ENCODE results near the gene CTU2. TPM values are rescaled to one million over a fixed set of nuclear protein-coding genes. Genes with fewer than 3 reads are reported as not detected.
A peak's percentile ranks its signal among the peaks of the same experiment; 100 is the strongest.

The CTU2 gene
- polyA plus RNA-seq, 3 donors from 2014 or later = 21.4 to 23.0 (median 22.0) TPM

- Mint-ChIP-seq H3K36me3 (no peaks in the 10 kb centered on the region), H3K4me3 (no peak overlapping the region), H3K9me3 (peaks cover 0 to 1% (median 0%) of the 10 kb centered on the region in 6 donors), H3K27ac (peak overlapping the region in 4 of 6 donors; percentile 17 to 65 (median 40)), H3K4me1 (peaks cover 40 to 45% of the 10 kb centered on the region in 2 donors), H3K27me3 (ENCODE audit: low read depth in 3 of 3) (peaks cover 4 to 14% (median 6%) of the 10 kb centered on the region in 3 donors)
- no peak for DNase-seq
Observed at GRCh38 chr16:88695753-88696152, 10.6 kb upstream of the CTU2 start.

GRCh38 chr16:88696441-88696840 lies 9.9 kb upstream of the CTU2 start:
- Mint-ChIP-seq H3K4me3 (no peak overlapping the region), H3K36me3 (no peaks in the 10 kb centered on the region), H3K27me3 (ENCODE audit: low read depth in 3 of 3) (peaks cover 9 to 20% (median 10%) of the 10 kb centered on the region in 3 donors), H3K27ac (peak overlapping the region in 3 of 6 donors; percentile 28 to 79 (median 46)), H3K9me3 (no peaks in the 10 kb centered on the region), H3K4me1 (peaks cover 42 to 45% of the 10 kb centered on the region in 2 donors)
- no peak for DNase-seq

- Mint-ChIP-seq H3K36me3 (no peaks in the 10 kb centered on the region), H3K4me1 (peaks cover 42 to 45% of the 10 kb centered on the region in 2 donors), H3K4me3 (no peak overlapping the region), H3K27me3 (ENCODE audit: low read depth in 3 of 3) (peaks cover 10 to 28% (median 12%) of the 10 kb centered on the region in 3 donors), H3K9me3 (no peaks in the 10 kb centered on the region), H3K27ac (peak overlapping the region in 5 of 6 donors; percentile 34 to 79 (median 50))
- DNase-seq = no peak
Observed at GRCh38 chr16:88697116-88697830, 9.0 kb upstream of the CTU2 start.

- Mint-ChIP-seq H3K27ac (peak overlapping the region in 5 of 6 donors; percentile 34 to 72 (median 50)), H3K4me3 (no peak overlapping the region), H3K4me1 (peaks cover 42 to 45% of the 10 kb centered on the region in 2 donors), H3K9me3 (no peaks in the 10 kb centered on the region), H3K36me3 (peaks cover 0 to 4% (median 3%) of the 10 kb centered on the region in 3 donors), H3K27me3 (ENCODE audit: low read depth in 3 of 3) (peaks cover 12 to 34% (median 15%) of the 10 kb centered on the region in 3 donors)
- DNase-seq = no peak
Observed at GRCh38 chr16:88697831-88698615, 8.3 kb upstream of the CTU2 start.

- Mint-ChIP-seq H3K4me3 (no peak overlapping the region), H3K4me1 (peaks cover 47 to 51% of the 10 kb centered on the region in 2 donors), H3K9me3 (no peaks in the 10 kb centered on the region), H3K27ac (peak overlapping the region in 1 of 6 donors; percentile 72), H3K36me3 (peaks cover 0 to 4% (median 3%) of the 10 kb centered on the region in 3 donors), H3K27me3 (ENCODE audit: low read depth in 3 of 3) (peaks cover 10 to 41% (median 21%) of the 10 kb centered on the region in 3 donors)
- no peak for DNase-seq
Observed at GRCh38 chr16:88698646-88699045, 7.7 kb upstream of the CTU2 start.

GRCh38 chr16:88699180-88699579 lies 7.1 kb upstream of the CTU2 start:
- peak overlapping the region in 2 of 5 donors; percentile 89 to 96 for H3K4me3 Mint-ChIP-seq
- H3K4me1 Mint-ChIP-seq = peaks cover 53 to 54% of the 10 kb centered on the region in 2 donors
- H3K27ac Mint-ChIP-seq = peak overlapping the region in 2 of 6 donors; percentile 45 to 95
- peaks cover 14 to 46% (median 26%) of the 10 kb centered on the region in 3 donors for H3K27me3 Mint-ChIP-seq (ENCODE audit: low read depth in 3 of 3)
- no peak for DNase-seq
- peaks cover 0 to 4% (median 3%) of the 10 kb centered on the region in 3 donors for H3K36me3 Mint-ChIP-seq
- no peaks in the 10 kb centered on the region for H3K9me3 Mint-ChIP-seq

GRCh38 chr16:88700322-88700635 lies 6.0 kb upstream of the CTU2 start:
- peaks cover 19 to 53% (median 30%) of the 10 kb centered on the region in 3 donors for H3K27me3 Mint-ChIP-seq (ENCODE audit: low read depth in 3 of 3)
- H3K9me3 Mint-ChIP-seq = no peaks in the 10 kb centered on the region
- H3K4me3 Mint-ChIP-seq = peak overlapping the region; percentile 81 to 96 (median 89)
- DNase-seq = no peak
- H3K36me3 Mint-ChIP-seq = peaks cover 0 to 4% (median 3%) of the 10 kb centered on the region in 3 donors
- peaks cover 61 to 64% of the 10 kb centered on the region in 2 donors for H3K4me1 Mint-ChIP-seq
- H3K27ac Mint-ChIP-seq = peak overlapping the region; percentile 92 to 99 (median 95)

- peak; percentile 98 to 99 (median 98) for DNase-seq
- peaks cover 0 to 4% (median 3%) of the 10 kb centered on the region in 3 donors for H3K36me3 Mint-ChIP-seq
- peak overlapping the region; percentile 81 to 96 (median 89) for H3K4me3 Mint-ChIP-seq
- H3K27me3 Mint-ChIP-seq (ENCODE audit: low read depth in 3 of 3) = peaks cover 23 to 57% (median 33%) of the 10 kb centered on the region in 3 donors
- H3K9me3 Mint-ChIP-seq = no peaks in the 10 kb centered on the region
- H3K4me1 Mint-ChIP-seq = peaks cover 64 to 67% of the 10 kb centered on the region in 2 donors
- H3K27ac Mint-ChIP-seq = peak overlapping the region; percentile 92 to 99 (median 95)
Observed at GRCh38 chr16:88700636-88701482, 5.4 kb upstream of the CTU2 start.

- H3K4me1 Mint-ChIP-seq = peaks cover 66 to 67% of the 10 kb centered on the region in 2 donors
Observed at GRCh38 chr16:88701581-88702370, 4.5 kb upstream of the CTU2 start.

GRCh38 chr16:88702371-88703210 lies 3.7 kb upstream of the CTU2 start:
- Mint-ChIP-seq H3K27me3 (ENCODE audit: low read depth in 3 of 3) (peaks cover 23 to 60% (median 33%) of the 10 kb centered on the region in 3 donors), H3K4me3 (peak overlapping the region; percentile 81 to 96 (median 89)), H3K9me3 (no peaks in the 10 kb centered on the region), H3K27ac (peak overlapping the region; percentile 92 to 99 (median 95)), H3K36me3 (peaks cover 0 to 4% (median 3%) of the 10 kb centered on the region in 3 donors), H3K4me1 (peaks cover 71 to 73% of the 10 kb centered on the region in 2 donors)
- peak in 1 of 3 donors; percentile 24 for DNase-seq

More at GRCh38 chr16:88701581-88702370, 4.5 kb upstream of the CTU2 start:
- Mint-ChIP-seq H3K36me3 (peaks cover 0 to 4% (median 3%) of the 10 kb centered on the region in 3 donors), H3K27me3 (ENCODE audit: low read depth in 3 of 3) (peaks cover 23 to 57% (median 33%) of the 10 kb centered on the region in 3 donors), H3K27ac (peak overlapping the region; percentile 92 to 99 (median 95)), H3K9me3 (no peaks in the 10 kb centered on the region), H3K4me3 (peak overlapping the region; percentile 81 to 96 (median 89))
- DNase-seq = peak in 2 of 3 donors; percentile 27 to 30

GRCh38 chr16:88703486-88704309 lies 2.6 kb upstream of the CTU2 start:
- Mint-ChIP-seq H3K9me3 (no peaks in the 10 kb centered on the region), H3K4me1 (peaks cover 70 to 72% of the 10 kb centered on the region in 2 donors)

More at GRCh38 chr16:88703486-88704309, 2.6 kb upstream of the CTU2 start:
- peak; percentile 86 to 90 (median 87) for DNase-seq
- Mint-ChIP-seq H3K27ac (peak overlapping the region; percentile 92 to 99 (median 95)), H3K36me3 (peaks cover 0 to 4% (median 3%) of the 10 kb centered on the region in 3 donors), H3K4me3 (peak overlapping the region; percentile 81 to 96 (median 89)), H3K27me3 (ENCODE audit: low read depth in 3 of 3) (peaks cover 23 to 56% (median 33%) of the 10 kb centered on the region in 3 donors)

Data from immature natural killer cell (primary cell).